GM18909 (cell line): ENCODE results near the gene PCDHGA1.
"Not testable (repeated sequence)": the region's sequence is repeated elsewhere in the genome, so short reads cannot be mapped to it uniquely, and the experiment has no call there.

Experiments
- ATAC-seq: cut with Tn5 transposase; IDR thresholded peaks from one replicate; pipeline ENCODE4 v1.9.1; 2021; ENCODE audit warnings: mild to moderate bottlenecking; ENCODE audit not compliant: unreplicated experiment, poor library complexity

PCDHGA1 gene

GRCh38 chr5:141330299-141331080, at the start of gene PCDHGA1:
Gene PCDHGA1, plus strand, starts transcription at chr5:141330514.
- ATAC-seq = no peak

GRCh38 chr5:141298376-141298775, 31.9 kb upstream of the PCDHGA1 start:
- ATAC-seq = no peak

GRCh38 chr5:141303756-141304155, 26.6 kb upstream of the PCDHGA1 start, which contains the start of gene SLC25A2:
Gene SLC25A2, minus strand, starts transcription at chr5:141304049. Its CDS starts 184 bp downstream, at chr5:141303865.
- no peak for ATAC-seq

GRCh38 chr5:141306630-141307029, 23.7 kb upstream of the PCDHGA1 start:
- ATAC-seq = no peak

- ATAC-seq = no peak
Measured at GRCh38 chr5:141313711-141314110, 16.6 kb upstream of the PCDHGA1 start.

GRCh38 chr5:141316963-141317362, 13.4 kb upstream of the PCDHGA1 start:
- ATAC-seq = not testable (repeated sequence)

- ATAC-seq = no peak
Measured at GRCh38 chr5:141319202-141319601, 11.1 kb upstream of the PCDHGA1 start.

- ATAC-seq = no peak
Measured at GRCh38 chr5:141319699-141320098, 10.6 kb upstream of the PCDHGA1 start.

- peak; percentile 95 for ATAC-seq
Measured at GRCh38 chr5:141320225-141321169, 9.8 kb upstream of the PCDHGA1 start, which contains the start of gene TAF7. Gene TAF7, minus strand, starts transcription at chr5:141320784. Its CDS starts 740 bp downstream, at chr5:141320044.

- ATAC-seq = no peak
Measured at GRCh38 chr5:141322261-141322660, 8.1 kb upstream of the PCDHGA1 start.

GRCh38 chr5:141326088-141326854, 4.0 kb upstream of the PCDHGA1 start:
- peak; percentile 85 for ATAC-seq

- ATAC-seq = no peak
Measured at GRCh38 chr5:141328231-141328630, 2.1 kb upstream of the PCDHGA1 start.

- ATAC-seq = not testable (repeated sequence)
Measured at GRCh38 chr5:141332571-141332970, 2.3 kb downstream of the PCDHGA1 start.

- ATAC-seq = no peak
Measured at GRCh38 chr5:141338538-141339306, 8.4 kb downstream of the PCDHGA1 start, which contains the start of gene PCDHGA2. Gene PCDHGA2, plus strand, starts transcription at chr5:141338760.

- ATAC-seq = not testable (repeated sequence)
Measured at GRCh38 chr5:141340781-141341354, 10.6 kb downstream of the PCDHGA1 start.

GRCh38 chr5:141342773-141343172, 12.5 kb downstream of the PCDHGA1 start:
- ATAC-seq = no peak

- no peak for ATAC-seq
Measured at GRCh38 chr5:141343242-141343952, 13.1 kb downstream of the PCDHGA1 start, which contains the start of gene PCDHGA3. Gene PCDHGA3, plus strand, starts transcription at chr5:141343829. Its CDS starts 205 bp downstream, at chr5:141344034.

- no peak for ATAC-seq
Measured at GRCh38 chr5:141343953-141344463, 13.7 kb downstream of the PCDHGA1 start.
